Measurements from ENCODE around the gene LIPF.
"Not testable (repeated sequence)": the region's sequence is repeated elsewhere in the genome, so short reads cannot be mapped to it uniquely, and the experiment has no call there.

The LIPF gene

GRCh38 chr10:88693392-88694020 lies 29.3 kb downstream of the LIPF start:
- no peak for DNase-seq (ENCODE audit: low read depth)
- H3K4me3 ChIP-seq (ENCODE audit: low read length), result no peak overlapping the region
- TF ChIP-seq CTCF (conservative IDR thresholded peaks at IDR 0.05; ENCODE audit: low read depth, low read length), result peak; percentile 39

- DNase-seq (ENCODE audit: low read depth), result no peak
- H3K4me3 ChIP-seq (ENCODE audit: low read length), result no peak overlapping the region
- TF ChIP-seq CTCF (conservative IDR thresholded peaks at IDR 0.05; ENCODE audit: low read depth, low read length), result no peak
Measured at GRCh38 chr10:88702848-88703597, 38.8 kb downstream of the LIPF start.

- no peak within 1 kb of the TSS for H3K4me3 ChIP-seq (ENCODE audit: low read length)
- TF ChIP-seq CTCF (conservative IDR thresholded peaks at IDR 0.05; ENCODE audit: low read depth, low read length), result no peak
- DNase-seq (ENCODE audit: low read depth), result no peak
Measured at GRCh38 chr10:88705958-88706357, 41.7 kb downstream of the LIPF start, which contains the start of gene LIPK. Gene LIPK (plus strand): TSS chr10:88706249. CDS start chr10:88724544, 18,295 bp downstream.

- TF ChIP-seq CTCF (conservative IDR thresholded peaks at IDR 0.05; ENCODE audit: low read depth, low read length), result no peak
- H3K4me3 ChIP-seq (ENCODE audit: low read length), result no peak overlapping the region
- DNase-seq (ENCODE audit: low read depth), result peak; percentile 15
Measured at GRCh38 chr10:88707429-88708155, 43.4 kb downstream of the LIPF start.

- H3K4me3 ChIP-seq (ENCODE audit: low read length); DNase-seq (ENCODE audit: low read depth): not testable (repeated sequence)
Measured at GRCh38 chr10:88709361-88709760, 45.1 kb downstream of the LIPF start.

GRCh38 chr10:88715517-88715916 lies 51.3 kb downstream of the LIPF start:
- TF ChIP-seq CTCF (conservative IDR thresholded peaks at IDR 0.05; ENCODE audit: low read depth, low read length), result no peak
- DNase-seq (ENCODE audit: low read depth), result no peak
- no peak overlapping the region for H3K4me3 ChIP-seq (ENCODE audit: low read length)

- TF ChIP-seq CTCF (conservative IDR thresholded peaks at IDR 0.05; ENCODE audit: low read depth, low read length), result no peak
- no peak overlapping the region for H3K4me3 ChIP-seq (ENCODE audit: low read length)
- no peak for DNase-seq (ENCODE audit: low read depth)
Measured at GRCh38 chr10:88721392-88721791, 57.1 kb downstream of the LIPF start.

Measured in retinal pigment epithelial cell (primary cell).